Measurements from ENCODE around the gene SLC39A7. TPM values are rescaled to one million over a fixed set of nuclear protein-coding genes. Genes with fewer than 3 reads are reported as not detected.

SLC39A7 gene
- total and polyA plus RNA-seq, 8 donors, result 9.3 to 119 (median 61.2) TPM

DNA sequence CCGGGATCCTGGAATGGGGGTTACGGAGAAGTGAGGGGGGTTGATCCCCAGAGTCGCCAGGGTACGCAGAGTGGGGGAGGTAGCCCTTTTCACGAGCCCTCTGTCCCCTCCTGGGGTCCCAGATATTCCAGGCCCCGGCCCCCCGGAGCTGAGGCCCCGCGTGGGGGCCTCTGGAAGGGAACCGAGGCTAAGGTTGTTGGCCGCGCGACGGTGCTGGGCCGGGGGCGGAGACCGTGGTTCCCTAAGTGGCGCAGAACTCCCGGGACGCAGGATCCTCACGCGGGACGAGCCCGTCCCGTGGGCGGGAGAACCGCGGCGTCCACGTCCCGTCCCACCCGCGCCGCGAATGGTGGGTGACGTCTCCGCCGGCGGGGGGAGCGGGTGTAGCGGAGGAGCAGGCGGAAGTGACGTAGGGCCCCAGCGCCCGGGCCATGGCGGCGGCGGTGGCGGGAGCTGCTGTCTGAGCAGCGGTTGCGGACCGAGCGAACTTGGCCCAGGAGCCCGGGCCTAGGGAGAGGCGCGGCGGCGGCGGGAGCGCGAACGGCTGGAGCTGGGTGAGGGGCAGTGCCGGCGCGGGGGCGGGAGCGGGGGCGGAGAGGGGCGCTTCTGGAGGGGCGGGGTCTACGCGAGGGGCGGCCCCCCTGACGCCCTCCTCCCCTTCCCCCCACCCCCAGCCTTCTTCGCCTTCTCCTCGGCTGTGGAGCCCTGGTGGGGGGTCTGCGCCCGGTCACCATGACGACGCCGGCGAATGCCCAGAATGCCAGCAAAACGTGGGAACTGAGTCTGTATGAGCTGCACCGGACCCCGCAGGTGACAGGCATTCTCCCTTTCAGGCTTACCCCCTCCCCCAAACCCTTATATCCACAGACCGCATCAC, 7.7 kb downstream of the SLC39A7 start, which contains the start of gene RING1:
Gene RING1, plus strand, starts transcription at position 410 of the 877 bp plus-strand sequence. Its CDS starts 323 bp downstream, at position 733.
- 1% methylated on average over 40 to 86 of the region's 86 CpGs for WGBS, 5 donors

DNA sequence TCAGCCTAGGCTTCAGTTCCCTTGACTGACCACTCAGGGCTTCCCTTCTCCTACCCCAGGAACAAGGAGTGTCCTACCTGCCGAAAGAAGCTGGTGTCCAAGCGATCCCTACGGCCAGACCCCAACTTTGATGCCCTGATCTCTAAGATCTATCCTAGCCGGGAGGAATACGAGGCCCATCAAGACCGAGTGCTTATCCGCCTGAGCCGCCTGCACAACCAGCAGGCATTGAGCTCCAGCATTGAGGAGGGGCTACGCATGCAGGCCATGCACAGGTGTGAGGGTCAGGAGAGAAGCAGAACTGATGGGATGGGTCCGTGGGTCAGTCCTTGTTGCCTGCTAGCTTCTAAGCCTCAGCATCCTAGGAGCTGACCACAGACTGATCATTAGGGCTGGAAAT, 9.2 kb downstream of the SLC39A7 start:
- TF ChIP-seq POLR2A (IDR thresholded peaks at IDR 0.05) (no peak), POLR2AphosphoS5 (IDR thresholded peaks at IDR 0.05) (no peak), EP300 (IDR thresholded peaks at IDR 0.05) (no peak)
- TF ChIP-seq, protein P1, sequence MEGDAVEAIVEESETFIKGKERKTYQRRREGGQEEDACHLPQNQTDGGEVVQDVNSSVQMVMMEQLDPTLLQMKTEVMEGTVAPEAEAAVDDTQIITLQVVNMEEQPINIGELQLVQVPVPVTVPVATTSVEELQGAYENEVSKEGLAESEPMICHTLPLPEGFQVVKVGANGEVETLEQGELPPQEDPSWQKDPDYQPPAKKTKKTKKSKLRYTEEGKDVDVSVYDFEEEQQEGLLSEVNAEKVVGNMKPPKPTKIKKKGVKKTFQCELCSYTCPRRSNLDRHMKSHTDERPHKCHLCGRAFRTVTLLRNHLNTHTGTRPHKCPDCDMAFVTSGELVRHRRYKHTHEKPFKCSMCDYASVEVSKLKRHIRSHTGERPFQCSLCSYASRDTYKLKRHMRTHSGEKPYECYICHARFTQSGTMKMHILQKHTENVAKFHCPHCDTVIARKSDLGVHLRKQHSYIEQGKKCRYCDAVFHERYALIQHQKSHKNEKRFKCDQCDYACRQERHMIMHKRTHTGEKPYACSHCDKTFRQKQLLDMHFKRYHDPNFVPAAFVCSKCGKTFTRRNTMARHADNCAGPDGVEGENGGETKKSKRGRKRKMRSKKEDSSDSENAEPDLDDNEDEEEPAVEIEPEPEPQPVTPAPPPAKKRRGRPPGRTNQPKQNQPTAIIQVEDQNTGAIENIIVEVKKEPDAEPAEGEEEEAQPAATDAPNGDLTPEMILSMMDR (IDR thresholded peaks at IDR 0.05), result no peak
- Histone ChIP-seq H3K9me3 (no peaks in the 10 kb centered on the region), H3K4me1 (peaks cover 32 to 62% (median 48%) of the 10 kb centered on the region in 4 donors), H3K36me3 (peaks cover 0 to 32% (median 28%) of the 10 kb centered on the region in 4 donors), H3K4me3 (no peak overlapping the region), H3K27me3 (peaks cover 0 to 13% (median 10%) of the 10 kb centered on the region in 3 donors), H3K27ac (no peak overlapping the region)
- 93 to 96% (median 95%) methylated on average over 10 of the region's 10 CpGs for WGBS, 5 donors
- no peak for DNase-seq
- intact Hi-C loops (cut with DNase I; ENCODE audit: low total_unique reads), result no loop called here

More for the DNA sequence above, 7.7 kb downstream of the SLC39A7 start, which contains the start of gene RING1:
- intact Hi-C loops (cut with DNase I; ENCODE audit: low total_unique reads), result no loop called here
- peak; percentile 89 to 96 for DNase-seq
- Histone ChIP-seq H3K4me1 (peaks cover 37 to 69% (median 54%) of the 10 kb centered on the region in 4 donors), H3K9me3 (no peaks in the 10 kb centered on the region), H3K27ac (peak within 1 kb of the TSS; percentile 87 to 97 (median 95)), H3K27me3 (peaks cover 0 to 6% (median 5%) of the 10 kb centered on the region in 3 donors), H3K4me3 (peak within 1 kb of the TSS; percentile 63 to 85 (median 71)), H3K36me3 (peaks cover 5 to 38% (median 34%) of the 10 kb centered on the region in 4 donors)
- TF ChIP-seq POLR2A (IDR thresholded peaks at IDR 0.05) (peak in 2 of 4 donors; percentile 97 to 98), POLR2AphosphoS5 (IDR thresholded peaks at IDR 0.05) (peak; percentile 99 to 100 (median 99)), EP300 (IDR thresholded peaks at IDR 0.05) (no peak)
- TF ChIP-seq, protein P1 (IDR thresholded peaks at IDR 0.05), result no peak

DNA sequence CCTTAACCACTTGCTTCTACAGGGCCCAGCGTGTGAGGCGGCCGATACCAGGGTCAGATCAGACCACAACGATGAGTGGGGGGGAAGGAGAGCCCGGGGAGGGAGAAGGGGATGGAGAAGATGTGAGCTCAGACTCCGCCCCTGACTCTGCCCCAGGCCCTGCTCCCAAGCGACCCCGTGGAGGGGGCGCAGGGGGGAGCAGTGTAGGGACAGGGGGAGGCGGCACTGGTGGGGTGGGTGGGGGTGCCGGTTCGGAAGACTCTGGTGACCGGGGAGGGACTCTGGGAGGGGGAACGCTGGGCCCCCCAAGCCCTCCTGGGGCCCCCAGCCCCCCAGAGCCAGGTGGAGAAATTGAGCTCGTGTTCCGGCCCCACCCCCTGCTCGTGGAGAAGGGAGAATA, 10.5 kb downstream of the SLC39A7 start:
- no peaks in the 10 kb centered on the region for H3K9me3 ChIP-seq
- peak in 1 of 2 donors; percentile 4 for DNase-seq
- peaks cover 0 to 13% (median 10%) of the 10 kb centered on the region in 3 donors for H3K27me3 ChIP-seq
- H3K4me1 ChIP-seq, result peaks cover 25 to 53% (median 40%) of the 10 kb centered on the region in 4 donors
- no peak overlapping the region for H3K27ac ChIP-seq
- TF ChIP-seq EP300 (IDR thresholded peaks at IDR 0.05) (no peak), POLR2A (IDR thresholded peaks at IDR 0.05) (no peak), POLR2AphosphoS5 (IDR thresholded peaks at IDR 0.05) (no peak)
- TF ChIP-seq, protein P1 (IDR thresholded peaks at IDR 0.05), result no peak
- intact Hi-C loops (cut with DNase I; ENCODE audit: low total_unique reads), result no loop called here
- no peak overlapping the region for H3K4me3 ChIP-seq
- WGBS, 5 donors, result 76 to 88% (median 81%) methylated on average over 13 to 17 of the region's 17 CpGs
- H3K36me3 ChIP-seq, result peaks cover 0 to 32% (median 28%) of the 10 kb centered on the region in 4 donors

DNA sequence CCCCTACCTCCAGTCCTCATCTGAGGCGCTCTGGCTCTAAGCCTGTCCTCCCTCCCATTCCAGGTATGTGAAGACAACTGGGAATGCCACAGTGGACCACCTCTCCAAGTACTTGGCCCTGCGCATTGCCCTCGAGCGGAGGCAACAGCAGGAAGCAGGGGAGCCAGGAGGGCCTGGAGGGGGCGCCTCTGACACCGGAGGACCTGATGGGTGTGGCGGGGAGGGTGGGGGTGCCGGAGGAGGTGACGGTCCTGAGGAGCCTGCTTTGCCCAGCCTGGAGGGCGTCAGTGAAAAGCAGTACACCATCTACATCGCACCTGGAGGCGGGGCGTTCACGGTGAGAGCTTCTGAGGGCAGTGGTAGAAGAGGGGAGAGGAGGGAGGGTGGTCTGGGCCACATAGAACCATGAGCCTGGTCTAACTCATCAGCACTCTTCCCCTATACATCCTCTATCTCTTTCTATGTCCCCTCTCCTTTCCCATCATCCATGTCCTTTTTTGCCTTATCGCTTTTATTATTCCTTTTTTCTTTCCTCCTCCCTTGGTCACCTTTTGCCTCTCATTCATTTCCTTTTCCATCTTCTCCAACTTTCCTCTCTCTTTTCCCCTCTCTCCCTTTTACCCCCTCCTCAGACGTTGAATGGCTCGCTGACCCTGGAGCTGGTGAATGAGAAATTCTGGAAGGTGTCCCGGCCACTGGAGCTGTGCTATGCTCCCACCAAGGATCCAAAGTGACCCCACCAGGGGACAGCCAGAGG, 11.2 kb downstream of the SLC39A7 start:
- H3K27ac ChIP-seq, result no peak overlapping the region
- intact Hi-C loops (cut with DNase I; ENCODE audit: low total_unique reads), result no loop called here
- H3K27me3 ChIP-seq, result peaks cover 0 to 13% (median 10%) of the 10 kb centered on the region in 3 donors
- peaks cover 0 to 32% (median 28%) of the 10 kb centered on the region in 4 donors for H3K36me3 ChIP-seq
- TF ChIP-seq POLR2AphosphoS5 (IDR thresholded peaks at IDR 0.05) (no peak), EP300 (IDR thresholded peaks at IDR 0.05) (no peak), POLR2A (IDR thresholded peaks at IDR 0.05) (no peak)
- TF ChIP-seq, protein P1 (IDR thresholded peaks at IDR 0.05), result no peak
- WGBS, 5 donors, result 83 to 90% (median 84%) methylated on average over 17 to 18 of the region's 18 CpGs
- DNase-seq, result peak in 1 of 2 donors; percentile 3
- peaks cover 24 to 52% (median 38%) of the 10 kb centered on the region in 4 donors for H3K4me1 ChIP-seq
- no peaks in the 10 kb centered on the region for H3K9me3 ChIP-seq
- no peak overlapping the region for H3K4me3 ChIP-seq

Data from stomach (tissue), 9 donors.